Measurements from ENCODE around the gene PIK3R6. TPM values are rescaled to one million over a fixed set of nuclear protein-coding genes. Genes with fewer than 3 reads are reported as not detected.

PIK3R6 gene
- total RNA-seq, 4 donors from 2014 or later: 2.0 to 3.7 (median 2.4) TPM

DNA sequence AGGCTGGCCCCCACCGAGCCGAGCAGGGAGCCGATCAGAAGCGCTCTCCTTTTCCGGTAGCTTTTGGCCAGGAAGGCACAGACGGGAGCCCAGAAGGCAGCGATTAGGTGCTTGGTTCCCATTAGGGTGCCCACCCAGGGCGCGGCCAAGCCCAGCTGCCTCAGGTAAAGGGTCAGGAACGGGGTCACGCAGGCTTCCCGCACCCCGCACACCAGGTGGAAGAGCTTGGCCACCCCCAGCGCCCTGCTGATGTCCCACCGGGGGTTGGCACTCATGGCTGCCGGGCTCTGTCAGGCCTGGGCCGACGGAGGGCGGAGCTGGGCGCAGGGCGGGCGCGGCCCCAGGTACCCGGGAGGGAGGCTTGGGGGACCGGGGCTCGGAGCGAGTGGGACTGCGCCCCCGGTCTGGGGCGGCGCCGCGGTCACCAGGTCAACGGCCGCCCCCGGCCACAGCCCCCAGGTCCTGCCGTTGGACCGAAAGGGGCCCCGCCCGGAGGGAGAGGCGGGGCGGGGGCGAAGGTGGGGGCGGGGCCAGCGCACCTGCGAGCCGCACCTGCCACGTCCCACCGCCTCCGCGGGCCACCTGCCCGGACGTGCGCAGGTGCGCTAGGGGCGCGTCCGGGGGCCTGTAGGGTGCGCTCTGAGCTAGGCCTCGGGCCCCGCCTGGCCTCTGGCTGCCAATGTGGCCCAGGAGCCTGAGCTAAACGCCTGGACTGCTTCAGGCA lies 68.5 kb downstream of the PIK3R6 start, which contains the start of gene MFSD6L:
MFSD6L (minus strand) TSS at position 520 of the 724 bp plus-strand sequence; CDS start at position 275, 245 bp downstream.
- TF ChIP-seq, protein P1, sequence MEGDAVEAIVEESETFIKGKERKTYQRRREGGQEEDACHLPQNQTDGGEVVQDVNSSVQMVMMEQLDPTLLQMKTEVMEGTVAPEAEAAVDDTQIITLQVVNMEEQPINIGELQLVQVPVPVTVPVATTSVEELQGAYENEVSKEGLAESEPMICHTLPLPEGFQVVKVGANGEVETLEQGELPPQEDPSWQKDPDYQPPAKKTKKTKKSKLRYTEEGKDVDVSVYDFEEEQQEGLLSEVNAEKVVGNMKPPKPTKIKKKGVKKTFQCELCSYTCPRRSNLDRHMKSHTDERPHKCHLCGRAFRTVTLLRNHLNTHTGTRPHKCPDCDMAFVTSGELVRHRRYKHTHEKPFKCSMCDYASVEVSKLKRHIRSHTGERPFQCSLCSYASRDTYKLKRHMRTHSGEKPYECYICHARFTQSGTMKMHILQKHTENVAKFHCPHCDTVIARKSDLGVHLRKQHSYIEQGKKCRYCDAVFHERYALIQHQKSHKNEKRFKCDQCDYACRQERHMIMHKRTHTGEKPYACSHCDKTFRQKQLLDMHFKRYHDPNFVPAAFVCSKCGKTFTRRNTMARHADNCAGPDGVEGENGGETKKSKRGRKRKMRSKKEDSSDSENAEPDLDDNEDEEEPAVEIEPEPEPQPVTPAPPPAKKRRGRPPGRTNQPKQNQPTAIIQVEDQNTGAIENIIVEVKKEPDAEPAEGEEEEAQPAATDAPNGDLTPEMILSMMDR (IDR thresholded peaks at IDR 0.05; ENCODE audit: low read depth): no peak

DNA sequence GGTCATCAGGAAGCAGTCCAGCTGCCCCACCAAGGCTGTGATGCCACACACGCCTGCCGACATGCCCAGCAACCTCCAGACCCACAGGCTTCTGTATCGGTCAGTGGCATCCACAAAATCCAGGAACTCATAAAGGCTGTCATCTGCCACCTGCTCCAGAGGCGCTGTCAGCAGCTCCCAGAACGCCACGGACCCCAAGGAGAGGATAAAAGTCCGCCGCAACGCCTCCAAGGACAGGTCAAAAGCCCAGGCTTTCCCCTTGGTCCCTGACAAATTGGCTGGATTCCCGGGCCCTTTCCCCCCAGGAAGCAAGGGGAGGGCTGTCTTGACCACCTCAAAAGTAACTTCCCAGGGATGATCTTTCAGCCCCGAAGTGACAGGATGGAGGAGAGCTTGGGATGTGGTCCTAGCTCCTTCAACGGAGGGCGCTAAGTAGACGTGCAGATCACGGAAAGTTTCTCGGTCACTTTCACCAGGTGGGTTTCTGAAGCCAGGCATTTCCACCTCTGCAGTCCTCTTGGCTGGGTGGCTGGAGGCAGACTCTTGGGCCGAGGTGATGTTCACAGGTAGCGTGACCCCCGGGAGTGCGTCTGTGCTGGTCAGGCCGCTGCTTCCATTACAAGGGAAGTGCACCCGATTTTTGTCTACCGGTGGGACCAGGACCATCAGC lies 69.2 kb downstream of the PIK3R6 start:
- TF ChIP-seq, protein P1 (IDR thresholded peaks at IDR 0.05; ENCODE audit: low read depth): no peak

DNA sequence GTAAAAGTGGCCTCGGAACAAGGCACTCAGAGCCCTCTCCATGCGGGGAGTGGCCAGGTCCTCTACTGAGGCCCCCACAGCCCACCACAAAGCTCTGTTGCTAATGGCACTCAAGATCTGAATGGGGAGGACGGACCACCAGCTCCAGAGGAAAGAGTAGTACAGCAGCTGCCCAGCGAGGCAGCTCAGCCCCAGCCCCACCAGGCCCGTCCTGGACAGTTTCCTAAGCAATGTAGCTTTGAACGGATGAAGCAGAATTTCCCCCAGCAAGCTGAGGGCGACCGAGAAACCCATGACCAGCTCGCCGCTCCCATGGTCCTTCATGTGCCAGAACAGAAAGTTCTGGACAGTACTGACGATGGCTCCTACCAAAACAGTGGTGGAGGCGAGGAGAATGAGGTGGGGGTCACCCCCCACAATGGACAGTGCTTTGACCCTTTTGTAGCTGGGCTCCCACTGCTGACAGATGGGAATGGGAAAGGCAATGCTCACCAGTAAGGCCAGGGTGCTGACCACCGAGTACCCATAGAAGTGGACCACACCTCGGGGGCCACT lies 69.8 kb downstream of the PIK3R6 start:
- TF ChIP-seq, protein P1 (IDR thresholded peaks at IDR 0.05; ENCODE audit: low read depth): no peak

DNA sequence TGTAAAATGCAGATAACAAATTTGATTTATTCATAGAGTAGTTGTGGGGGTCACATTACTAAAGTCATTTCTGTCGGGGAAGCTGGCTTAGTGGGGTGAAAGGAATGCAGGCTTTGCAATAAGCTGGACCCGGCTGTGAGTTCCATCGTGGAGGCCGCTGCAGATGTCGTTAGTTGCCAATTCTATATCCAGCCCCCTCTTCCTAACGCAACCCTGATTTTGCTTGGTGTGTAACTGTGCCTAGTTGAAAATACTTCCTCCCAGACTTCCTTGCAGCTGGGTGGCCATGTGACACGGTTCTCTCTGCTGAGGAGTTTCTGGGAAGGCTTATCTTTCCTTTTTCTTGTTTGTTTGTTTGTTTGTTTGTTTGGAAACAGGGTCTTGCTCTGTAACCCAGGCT lies 72.8 kb downstream of the PIK3R6 start:
- TF ChIP-seq, protein P1 (IDR thresholded peaks at IDR 0.05; ENCODE audit: low read depth): no peak

DNA sequence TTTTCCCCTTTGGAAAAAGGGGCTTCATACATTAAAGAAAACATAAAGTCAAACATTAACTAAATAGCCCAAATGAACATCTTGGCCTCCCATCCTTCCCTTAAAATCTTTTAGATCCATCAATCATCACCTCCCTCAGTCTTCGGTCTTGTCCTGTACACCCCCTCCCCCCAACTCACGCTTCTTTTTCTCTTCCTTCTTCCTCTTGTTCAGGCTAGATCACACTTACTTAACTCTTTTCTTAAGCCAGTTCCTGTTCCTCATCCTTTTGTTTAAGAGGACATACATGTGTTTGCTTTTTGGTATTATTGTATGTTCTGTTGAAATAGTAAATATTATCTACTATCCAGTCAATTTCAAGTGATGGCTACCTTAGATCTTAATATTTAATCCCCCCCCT lies 73.8 kb downstream of the PIK3R6 start:
- TF ChIP-seq, protein P1 (IDR thresholded peaks at IDR 0.05; ENCODE audit: low read depth): no peak

DNA sequence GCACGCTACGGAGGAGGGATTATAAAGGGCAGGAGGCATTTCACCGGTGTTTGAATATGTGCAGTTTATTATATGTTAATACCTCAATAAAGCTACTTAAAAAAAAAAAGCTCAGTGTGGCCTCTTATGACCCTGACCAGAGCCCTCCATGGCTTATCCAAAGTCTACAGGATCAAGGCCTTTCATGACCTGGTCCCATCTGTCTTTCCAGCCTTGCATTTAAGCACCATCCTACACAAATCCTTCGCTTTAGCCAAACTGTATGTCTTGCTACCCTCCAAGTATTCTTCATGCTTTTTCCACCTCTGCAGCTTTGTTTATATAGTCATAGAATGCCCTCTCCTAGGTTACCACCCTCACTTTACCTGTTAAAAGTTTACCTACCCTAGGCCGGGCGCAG lies 74.8 kb downstream of the PIK3R6 start:
- TF ChIP-seq, protein P1 (IDR thresholded peaks at IDR 0.05; ENCODE audit: low read depth): no peak

DNA sequence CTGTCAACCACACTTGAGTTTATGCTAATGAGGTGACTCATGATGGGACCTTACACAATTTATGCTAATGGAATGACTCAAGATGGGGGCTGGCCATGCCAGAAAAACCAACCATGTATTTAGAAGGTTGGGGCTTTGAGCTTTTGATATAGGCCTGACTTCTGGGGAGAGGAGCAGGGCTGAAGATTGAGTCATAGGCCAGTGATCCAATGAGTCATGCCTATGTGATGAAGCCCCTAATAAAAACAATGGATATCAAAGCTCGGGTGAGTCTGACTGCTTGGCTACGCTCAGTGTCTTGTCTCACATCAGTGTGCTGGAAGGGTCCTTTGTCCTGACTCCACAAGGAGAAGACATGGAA lies 75.6 kb downstream of the PIK3R6 start:
- TF ChIP-seq, protein P1 (IDR thresholded peaks at IDR 0.05; ENCODE audit: low read depth): no peak
